Keratinocyte (primary cell): ENCODE results near the gene EEF2K. TPM values are rescaled to one million over a fixed set of nuclear protein-coding genes. Genes with fewer than 3 reads are reported as not detected.

Experiments used
- DNase-seq: peaks from one replicate; pipeline ENCODE4 v3.0.0-alpha.2; 2011; ENCODE audit warnings: low read depth, missing footprints, low spot score
- FAIRE-seq: peaks from 2 replicates; lab custom pipeline; 2011; peaks lifted over from hg19 to GRCh38; lab: Jason Lieb, UNC
- H2AFZ ChIP-seq: 2 replicates; pipeline ENCODE4 v1.6.0; 2012; ENCODE audit warnings: low read length, control low read depth, inconsistent platforms; ENCODE audit not compliant: control insufficient read depth
- H3K27ac ChIP-seq: 2 replicates; pipeline ENCODE4 v1.5.1; 2011; ENCODE audit warnings: low read length; ENCODE audit not compliant: control insufficient read depth, insufficient read depth
- H3K27me3 ChIP-seq: 3 replicates; pipeline ENCODE4 v1.6.0; 2011; ENCODE audit warnings: low read length; ENCODE audit not compliant: control insufficient read depth, insufficient read depth; ENCODE audit errors: extremely low read depth
- H3K36me3 ChIP-seq, 2 experiments: 2 replicates in 1 of 2; 3 replicates in 1 of 2; pipeline ENCODE4 v1.5.1; 2011; ENCODE audit warnings: low read length in 2 of 2, mild to moderate bottlenecking in 1 of 2; ENCODE audit not compliant: control insufficient read depth in 2 of 2, insufficient read depth in 2 of 2; ENCODE audit errors: extremely low read depth in 1 of 2
- H3K4me1 ChIP-seq: 3 replicates; pipeline ENCODE4 v1.5.1; 2011; ENCODE audit warnings: low read length; ENCODE audit not compliant: control insufficient read depth, insufficient read depth; ENCODE audit errors: extremely low read depth
- H3K4me2 ChIP-seq: 3 replicates; pipeline ENCODE4 v1.6.0; 2011; ENCODE audit warnings: low read depth, low read length; ENCODE audit not compliant: control insufficient read depth, insufficient read depth; ENCODE audit errors: extremely low read depth
- H3K4me3 ChIP-seq, 3 experiments: fragments of 200-600 bp in 1 of 3; sonication (generic) in 1 of 3; 2 replicates in 2 of 3; 3 replicates in 1 of 3; pipeline ENCODE4 v1.5.1; 2011 to 2016; ENCODE audit warnings: low read length in 3 of 3, mild to moderate bottlenecking in 3 of 3, control low read depth in 2 of 3, inconsistent platforms in 1 of 3, low read depth in 1 of 3, mixed read lengths in 1 of 3, mixed run types in 1 of 3, moderate library complexity in 1 of 3; ENCODE audit not compliant: control insufficient read depth in 2 of 3, insufficient read depth in 2 of 3; ENCODE audit errors: extremely low read depth in 1 of 3
- H3K79me2 ChIP-seq: 2 replicates; pipeline ENCODE4 v1.6.0; 2012; ENCODE audit warnings: low read length; ENCODE audit not compliant: control insufficient read depth, insufficient read depth
- H3K9ac ChIP-seq: 3 replicates; pipeline ENCODE4 v1.6.0; 2011; ENCODE audit warnings: low read length; ENCODE audit not compliant: control insufficient read depth, insufficient read depth; ENCODE audit errors: extremely low read depth
- H3K9me1 ChIP-seq: 3 replicates; pipeline ENCODE4 v1.6.0; 2011; ENCODE audit warnings: low read length; ENCODE audit not compliant: control insufficient read depth, insufficient read depth; ENCODE audit errors: extremely low read depth
- H3K9me3 ChIP-seq: 2 replicates; pipeline ENCODE4 v1.5.1; 2012; ENCODE audit warnings: low read depth, low read length; ENCODE audit not compliant: control insufficient read depth
- H4K20me1 ChIP-seq: 3 replicates; pipeline ENCODE4 v1.6.0; 2011; ENCODE audit warnings: low read length; ENCODE audit not compliant: control insufficient read depth, insufficient read depth; ENCODE audit errors: extremely low read depth
- EZH2 ChIP-seq: IDR thresholded peaks from one replicate; pipeline ENCODE4 v1.6.1; 2012; ENCODE audit warnings: inconsistent platforms, mild to moderate bottlenecking, low read length, moderate library complexity
- dilution Hi-C: fragments of 300-500 bp; cut with MboI; formaldehyde crosslinking; loops from one replicate; pipeline ENCODE4 v1.7.0; 2020; ENCODE audit warnings: low sequenced_read_pairs; ENCODE audit not compliant: extremely low pct_ligation_motif_present
- polyA plus RNA-seq, 5 experiments: library from polyadenylated mRNA; depleted of rRNA in 3 of 5; stranded (reverse) in 3 of 5; stranded (forward) in 1 of 5; unstranded in 1 of 5; fragments of >200 nt; gene quantifications; 1 replicate in 1 of 5; 2 replicates in 3 of 5; 3 replicates in 1 of 5; pipeline versions ENCODE4 v1.2.1 to v1.2.3, GENCODE V29; 2011 to 2012; ENCODE audit warnings: missing spikeins in 2 of 5, low read depth in 1 of 5, low replicate concordance in 1 of 5
- TF ChIP-seq, protein P1 (sequence below), 3 experiments: IDR thresholded peaks in 1 of 3; conservative IDR thresholded peaks in 1 of 3; optimal IDR thresholded peaks in 1 of 3; 2 replicates in 2 of 3; 3 replicates in 1 of 3; pipeline versions ENCODE3 to v1.5.1; 2011; ENCODE audit warnings: low read length in 3 of 3, mild to moderate bottlenecking in 3 of 3, moderate library complexity in 2 of 3, control low read depth in 1 of 3, inconsistent platforms in 1 of 3; ENCODE audit not compliant: insufficient read depth in 2 of 3; ENCODE audit errors: extremely low read depth in 1 of 3

EEF2K gene
- polyA plus RNA-seq, 1 donor (not counting 4 experiments of a cell fraction or from before 2014, with no cell fraction given), result 7.3 TPM

DNA sequence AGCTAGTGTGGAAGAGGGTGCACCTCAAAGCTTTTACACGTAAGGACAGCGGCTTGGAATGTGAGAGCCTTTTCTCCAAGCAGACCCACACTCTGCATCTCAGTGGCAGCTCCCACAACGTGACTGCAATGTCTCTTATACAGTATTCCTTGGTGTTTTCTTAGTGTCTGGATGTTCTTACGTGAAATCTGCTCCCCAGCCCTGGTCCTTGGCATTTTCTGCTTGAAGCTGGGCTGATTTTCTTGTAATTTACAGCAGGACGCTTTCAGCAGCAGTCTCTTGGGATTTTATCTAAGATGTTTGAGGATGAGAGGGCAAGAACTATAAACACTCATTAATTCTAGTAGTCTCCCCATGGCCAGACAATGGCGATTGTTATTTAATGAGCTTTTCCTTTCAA is 79.0 kb downstream of the EEF2K start:
- H3K79me2 ChIP-seq, result no peaks in the 10 kb centered on the region
- no peak for FAIRE-seq

GRCh38 chr16:22291020-22291419 is 84.9 kb downstream of the EEF2K start:
- Histone ChIP-seq H3K79me2 (no peaks in the 10 kb centered on the region), H3K27ac (no peak overlapping the region), H2AFZ (no peak overlapping the region), H3K4me3 (no peak overlapping the region), H4K20me1 (no peaks in the 10 kb centered on the region), H3K27me3 (no peaks in the 10 kb centered on the region), H3K9ac (no peak overlapping the region), H3K4me1 (no peaks in the 10 kb centered on the region), H3K4me2 (no peak overlapping the region), H3K9me3 (no peaks in the 10 kb centered on the region), H3K36me3 (no peaks in the 10 kb centered on the region), H3K9me1 (no peaks in the 10 kb centered on the region)
- no peak for TF ChIP-seq EZH2
- TF ChIP-seq, protein P1, sequence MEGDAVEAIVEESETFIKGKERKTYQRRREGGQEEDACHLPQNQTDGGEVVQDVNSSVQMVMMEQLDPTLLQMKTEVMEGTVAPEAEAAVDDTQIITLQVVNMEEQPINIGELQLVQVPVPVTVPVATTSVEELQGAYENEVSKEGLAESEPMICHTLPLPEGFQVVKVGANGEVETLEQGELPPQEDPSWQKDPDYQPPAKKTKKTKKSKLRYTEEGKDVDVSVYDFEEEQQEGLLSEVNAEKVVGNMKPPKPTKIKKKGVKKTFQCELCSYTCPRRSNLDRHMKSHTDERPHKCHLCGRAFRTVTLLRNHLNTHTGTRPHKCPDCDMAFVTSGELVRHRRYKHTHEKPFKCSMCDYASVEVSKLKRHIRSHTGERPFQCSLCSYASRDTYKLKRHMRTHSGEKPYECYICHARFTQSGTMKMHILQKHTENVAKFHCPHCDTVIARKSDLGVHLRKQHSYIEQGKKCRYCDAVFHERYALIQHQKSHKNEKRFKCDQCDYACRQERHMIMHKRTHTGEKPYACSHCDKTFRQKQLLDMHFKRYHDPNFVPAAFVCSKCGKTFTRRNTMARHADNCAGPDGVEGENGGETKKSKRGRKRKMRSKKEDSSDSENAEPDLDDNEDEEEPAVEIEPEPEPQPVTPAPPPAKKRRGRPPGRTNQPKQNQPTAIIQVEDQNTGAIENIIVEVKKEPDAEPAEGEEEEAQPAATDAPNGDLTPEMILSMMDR (optimal IDR thresholded peaks at IDR 0.05 in 1 of 3, IDR thresholded peaks at IDR 0.05 in 1 of 3, conservative IDR thresholded peaks at IDR 0.05 in 1 of 3; ENCODE audit: extremely low read depth in 1 of 3, insufficient read depth in 2 of 3, low read length in 3 of 3), result no peak
- dilution Hi-C loops, result no loop called here
- FAIRE-seq (no peak), DNase-seq (no peak)

More for the DNA sequence above, 79.0 kb downstream of the EEF2K start:
- no peaks in the 10 kb centered on the region for H3K9me1 ChIP-seq
- dilution Hi-C loops, result no loop called here
- H3K9me3 ChIP-seq, result no peaks in the 10 kb centered on the region
- no peaks in the 10 kb centered on the region for H3K4me1 ChIP-seq
- TF ChIP-seq, protein P1 (optimal IDR thresholded peaks at IDR 0.05 in 1 of 3, IDR thresholded peaks at IDR 0.05 in 1 of 3, conservative IDR thresholded peaks at IDR 0.05 in 1 of 3; ENCODE audit: extremely low read depth in 1 of 3, insufficient read depth in 2 of 3, low read length in 3 of 3), result no peak
- TF ChIP-seq EZH2, result no peak
- H3K9ac ChIP-seq, result no peak overlapping the region
- no peak overlapping the region for H3K4me2 ChIP-seq
- no peak overlapping the region for H2AFZ ChIP-seq
- H3K27me3 ChIP-seq, result no peaks in the 10 kb centered on the region
- no peaks in the 10 kb centered on the region for H4K20me1 ChIP-seq
- H3K27ac ChIP-seq, result no peak overlapping the region
- peaks cover 8 to 10% of the 10 kb centered on the region in 2 experiments for H3K36me3 ChIP-seq
- H3K4me3 ChIP-seq, result no peak overlapping the region
- no peak for DNase-seq
